MV-4-11 (cell line): ENCODE measurements around the gene MYADM.

Experiments
- DNase-seq: peaks from one replicate; lab custom pipeline; 2025; lab: John Stamatoyannopoulos, UW

MYADM gene

GRCh38 chr19:53915000-53915399 is 47.3 kb downstream of the MYADM start:
- DNase-seq: no peak

GRCh38 chr19:53916004-53916403 is 48.3 kb downstream of the MYADM start:
- no peak for DNase-seq

GRCh38 chr19:53917356-53917755 is 49.7 kb downstream of the MYADM start:
- DNase-seq: no peak
